GM19467 (cell line): ENCODE measurements around the gene DDX1.

Experiments used
- ATAC-seq: cut with Tn5 transposase; IDR thresholded peaks from one replicate; pipeline ENCODE4 v1.9.1; 2021; ENCODE audit warnings: mild to moderate bottlenecking, moderate library complexity; ENCODE audit not compliant: unreplicated experiment

Gene DDX1

DNA sequence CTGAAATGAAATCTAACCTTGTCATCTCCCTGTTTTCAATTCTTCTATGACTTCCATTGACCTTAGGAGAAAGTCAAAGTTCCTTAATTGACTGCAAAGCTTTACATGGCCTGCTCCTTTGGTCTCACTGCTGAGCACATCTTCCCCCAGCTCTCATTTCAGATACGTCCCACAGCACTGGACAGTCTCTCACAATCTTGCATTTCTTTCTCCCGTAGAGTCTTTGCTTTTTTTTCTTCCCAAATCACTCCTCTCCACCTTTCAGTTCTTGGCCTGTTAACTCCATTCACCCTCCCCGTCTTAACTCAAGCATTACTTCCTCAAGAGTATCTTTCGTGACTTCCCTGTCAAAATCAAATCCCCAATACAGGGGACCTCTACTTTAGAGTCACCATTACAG, 67.2 kb downstream of the DDX1 start:
- ATAC-seq = no peak

DNA sequence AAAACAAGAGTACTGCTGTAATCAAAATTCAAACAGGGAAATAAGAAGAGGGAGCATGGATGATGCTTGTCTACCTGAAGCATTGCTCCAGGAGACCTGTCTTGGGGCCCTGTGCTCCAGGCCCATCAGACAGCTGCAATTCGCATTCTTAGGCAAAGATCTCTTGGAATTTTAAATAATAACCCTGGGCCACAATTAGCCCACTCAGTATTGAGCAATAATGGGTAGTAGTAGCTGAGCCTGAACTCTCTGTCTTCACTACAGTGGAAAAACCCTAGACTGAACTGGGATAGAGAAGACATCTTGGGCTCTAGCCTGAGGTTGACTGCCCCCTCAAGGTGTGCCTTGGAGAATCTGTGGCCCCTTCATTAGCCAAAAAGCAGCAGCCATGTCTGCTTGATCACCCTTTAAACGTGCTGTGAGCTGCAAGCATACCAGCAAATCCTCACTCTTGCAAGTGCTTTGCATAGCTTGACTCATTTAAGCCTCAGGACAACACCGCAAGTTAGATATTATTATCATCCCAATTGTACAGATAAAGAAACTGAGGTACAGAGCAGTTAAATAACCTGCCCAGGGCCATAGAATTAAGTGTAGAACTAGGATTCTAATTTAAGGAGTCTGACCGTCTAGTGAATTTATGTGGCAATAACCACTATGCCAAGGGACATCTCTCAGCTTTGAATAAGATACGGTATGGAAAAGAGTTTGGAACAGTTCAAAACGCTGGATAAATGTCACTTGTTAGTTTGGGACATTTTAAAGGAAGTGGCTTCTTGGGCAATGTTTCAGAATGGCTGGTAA, 69.0 kb downstream of the DDX1 start:
- ATAC-seq = no peak

DNA sequence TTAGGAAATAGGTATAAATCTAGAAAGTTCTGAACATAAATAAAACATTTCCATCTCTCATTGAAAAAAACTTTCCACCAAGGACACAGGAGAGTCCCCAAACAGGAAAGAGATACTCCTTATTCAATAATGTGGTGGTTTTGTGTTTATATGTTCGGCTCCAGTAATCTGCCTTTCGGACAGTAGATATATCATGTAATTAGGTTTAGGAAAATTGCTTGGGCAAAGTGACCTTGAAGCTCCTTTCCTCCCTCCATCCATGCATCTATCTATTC, 69.6 kb downstream of the DDX1 start:
- no peak for ATAC-seq

DNA sequence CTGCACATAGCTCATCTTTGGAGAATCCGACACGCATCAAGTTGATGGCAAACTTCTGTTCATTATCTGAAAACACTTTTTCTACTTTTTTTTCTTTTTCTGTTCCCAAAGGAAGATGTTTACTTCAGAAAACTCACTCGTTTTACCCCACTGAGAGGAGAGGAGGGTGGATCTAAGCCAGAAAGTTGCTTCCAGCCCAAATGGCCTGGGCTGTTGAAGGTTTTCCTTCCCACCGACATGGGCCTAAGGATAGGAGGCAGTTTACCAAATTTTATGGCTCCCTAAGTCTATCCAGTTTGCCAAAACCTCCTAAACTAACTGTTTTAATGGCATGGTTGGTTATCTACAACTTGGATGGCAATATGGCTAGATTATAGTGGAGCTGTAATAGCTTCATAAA, 70.4 kb downstream of the DDX1 start:
- ATAC-seq = no peak

DNA sequence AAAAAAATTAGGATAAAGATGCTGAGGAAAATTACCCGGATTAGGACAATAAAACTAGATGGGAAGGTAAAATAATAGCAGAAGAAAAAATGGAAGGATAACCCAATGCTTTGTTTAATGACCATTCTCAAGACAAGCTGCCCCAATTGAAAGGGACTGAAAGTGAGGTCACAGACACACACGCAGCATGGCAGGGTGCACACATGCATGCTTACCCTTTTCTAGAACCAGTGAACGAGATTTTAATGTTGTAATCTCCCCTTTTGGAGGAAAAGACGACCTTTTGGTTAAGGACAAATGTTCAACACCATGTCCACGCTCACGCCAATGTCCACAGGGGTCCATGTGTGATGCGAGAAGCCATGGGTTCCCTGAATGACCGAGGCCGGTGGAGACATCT, 70.9 kb downstream of the DDX1 start:
- no peak for ATAC-seq

DNA sequence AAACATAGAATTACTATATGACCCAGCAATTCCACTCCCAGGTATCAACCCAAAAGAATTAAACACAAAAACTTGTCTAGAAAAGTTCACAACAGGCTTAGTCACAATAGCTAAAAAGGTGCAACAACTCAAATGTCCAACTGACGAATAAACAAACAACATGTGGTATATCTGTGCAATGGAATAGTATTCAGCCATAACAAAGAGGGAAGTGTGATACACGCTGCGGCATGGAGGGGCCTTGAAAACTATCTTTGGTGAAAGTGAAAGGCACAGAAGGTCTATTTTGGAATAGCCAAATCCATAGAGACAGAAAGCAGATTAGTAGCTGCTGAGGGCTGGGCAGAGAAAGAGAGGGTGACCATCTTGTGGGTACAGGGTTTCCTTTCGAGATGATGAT, 72.1 kb downstream of the DDX1 start:
- no peak for ATAC-seq

DNA sequence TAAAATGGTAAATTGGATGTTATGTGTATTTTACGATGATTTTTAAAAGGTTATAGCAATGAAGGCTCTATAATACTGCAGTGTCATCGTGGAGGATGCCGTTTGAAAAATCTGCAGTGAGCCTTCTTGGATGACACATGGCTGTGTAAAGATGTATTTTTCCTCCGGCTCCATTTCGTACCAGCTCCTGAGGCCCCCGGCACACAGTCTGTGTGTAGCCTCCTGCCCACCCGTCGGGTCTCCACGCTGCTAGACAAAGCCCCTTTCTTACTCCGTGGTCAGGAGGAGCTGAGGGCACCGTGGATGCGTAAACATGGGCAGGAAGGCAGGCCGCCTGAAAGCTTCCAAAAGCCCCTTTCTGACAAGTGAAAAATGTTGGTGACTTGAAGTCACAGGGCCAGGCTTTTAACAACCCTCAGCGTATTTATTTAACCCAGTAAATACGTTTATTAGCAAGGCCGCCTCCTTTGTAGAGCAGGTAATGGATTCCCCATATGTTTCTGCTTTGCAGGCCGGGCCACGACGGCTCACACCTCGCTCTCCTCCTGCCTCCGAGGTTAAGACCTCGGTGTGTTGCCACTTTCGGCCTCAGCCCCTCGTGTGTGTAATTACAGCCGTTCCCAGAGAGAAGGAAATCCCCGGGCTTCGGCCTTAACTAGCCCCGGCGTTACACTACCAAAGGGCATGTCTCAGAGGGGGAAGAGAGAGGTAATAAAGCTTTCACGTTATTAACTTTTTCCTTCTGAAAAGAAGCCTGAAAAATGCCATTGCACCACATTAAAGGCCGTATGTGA, 72.8 kb downstream of the DDX1 start:
- no peak for ATAC-seq

DNA sequence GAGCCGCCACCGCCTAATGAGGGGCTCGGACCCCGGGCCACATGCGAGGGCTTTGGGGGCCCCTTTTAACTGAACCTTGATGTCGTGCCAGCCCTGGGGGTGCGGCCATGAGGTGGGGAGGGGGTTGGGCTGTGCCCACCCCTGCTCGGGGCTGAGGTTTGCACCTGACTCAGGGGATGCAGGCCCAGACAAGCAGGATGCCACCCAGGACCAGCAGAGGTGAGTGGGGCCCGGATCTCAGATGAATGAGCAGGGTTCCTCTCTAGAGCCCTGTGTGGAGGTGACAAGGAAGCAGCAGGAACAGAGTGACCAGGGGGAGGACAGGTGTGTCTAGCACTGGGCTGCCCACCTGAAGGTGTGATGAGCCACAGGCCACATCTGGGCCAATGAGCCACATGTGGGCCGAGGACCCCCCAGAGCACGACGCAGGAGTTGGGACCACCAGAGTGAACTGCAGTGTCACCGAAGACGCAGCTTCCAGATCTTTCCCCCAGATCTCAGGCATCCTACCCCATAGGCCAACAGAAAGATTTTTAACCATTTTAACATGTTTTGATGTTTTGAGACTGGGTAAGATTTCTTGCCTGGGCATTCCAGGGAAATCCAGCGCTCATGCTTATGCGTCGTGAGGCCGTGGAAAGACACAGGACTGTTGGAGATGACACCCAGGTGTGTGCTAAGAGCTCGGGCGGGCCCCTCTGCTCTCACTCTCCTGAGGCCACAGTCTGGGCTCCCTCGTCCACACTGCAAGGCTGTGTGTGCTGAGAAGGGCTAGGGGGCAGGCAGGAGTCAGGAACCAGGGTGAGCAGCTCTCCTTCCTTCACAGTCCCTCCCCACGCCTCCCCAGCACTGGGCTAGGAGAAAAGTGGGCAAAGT, 73.6 kb downstream of the DDX1 start:
- no peak for ATAC-seq

DNA sequence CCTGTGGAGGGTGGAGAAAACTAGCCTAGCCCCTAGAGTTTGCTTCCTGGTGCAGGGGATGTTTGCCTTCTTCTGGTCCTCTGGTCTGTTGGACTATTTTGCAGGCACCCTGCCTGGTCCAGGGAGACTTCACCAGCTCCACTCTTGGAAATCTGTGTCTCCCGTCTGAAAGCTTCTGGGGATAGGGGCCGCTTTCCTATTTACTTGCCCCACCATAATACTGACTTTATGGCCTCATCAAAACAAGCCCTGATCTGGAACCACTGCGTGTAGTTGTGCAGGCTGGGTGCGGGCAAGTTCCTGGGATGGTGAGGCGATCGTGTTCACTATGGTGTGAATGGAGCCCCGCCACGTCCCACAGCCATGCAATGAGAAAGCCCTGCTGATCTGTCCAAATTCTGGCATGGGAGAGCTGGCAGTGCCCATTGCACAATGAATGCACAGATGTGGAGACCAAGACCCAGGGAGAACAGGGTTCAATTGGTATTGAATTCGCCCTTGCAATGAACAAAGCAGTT, 74.3 kb downstream of the DDX1 start:
- ATAC-seq = no peak

DNA sequence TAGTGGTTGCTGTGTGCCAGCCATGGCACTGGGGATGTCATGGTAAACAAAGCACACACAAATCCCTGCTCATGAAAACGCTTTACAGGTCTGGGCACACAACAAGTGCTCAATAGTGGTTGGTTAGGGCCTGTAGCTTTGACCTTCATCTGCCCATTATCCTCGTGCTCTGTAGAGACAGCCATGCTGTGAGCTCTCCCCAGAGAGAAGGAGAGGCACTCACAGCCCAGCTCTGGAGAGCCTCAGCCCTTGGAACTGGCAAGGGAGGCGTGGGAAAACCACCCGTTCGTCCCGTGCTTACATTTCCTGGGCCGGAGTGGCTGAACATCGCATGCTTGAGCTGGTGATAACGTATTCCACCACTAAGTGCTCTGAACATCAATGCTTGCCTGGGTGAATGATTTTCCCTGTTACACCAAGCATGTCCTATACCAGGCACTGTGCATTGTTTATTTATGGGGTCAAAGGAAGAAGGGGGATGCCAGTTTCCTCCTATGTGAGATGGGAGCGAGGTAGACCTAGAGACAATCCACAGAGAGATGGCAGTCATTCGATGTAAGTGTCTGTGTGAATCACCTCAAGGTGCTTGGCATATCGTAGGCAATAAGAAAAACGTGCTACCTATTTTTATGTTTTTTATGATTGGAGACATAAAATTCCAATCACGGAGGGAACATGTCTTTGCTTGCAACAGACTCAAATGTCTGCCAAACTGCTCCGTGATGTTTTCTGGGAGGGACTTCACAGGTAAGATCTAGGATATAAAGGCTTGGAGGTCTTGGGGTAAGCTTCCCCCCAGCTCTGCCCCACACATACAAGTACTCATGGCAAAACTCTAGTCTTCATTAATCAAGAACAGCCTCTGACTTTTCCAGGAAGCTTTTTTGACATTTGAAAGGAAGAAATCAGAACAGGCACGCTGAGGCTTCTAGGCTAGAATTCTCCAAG, 75.5 kb downstream of the DDX1 start:
- no peak for ATAC-seq

DNA sequence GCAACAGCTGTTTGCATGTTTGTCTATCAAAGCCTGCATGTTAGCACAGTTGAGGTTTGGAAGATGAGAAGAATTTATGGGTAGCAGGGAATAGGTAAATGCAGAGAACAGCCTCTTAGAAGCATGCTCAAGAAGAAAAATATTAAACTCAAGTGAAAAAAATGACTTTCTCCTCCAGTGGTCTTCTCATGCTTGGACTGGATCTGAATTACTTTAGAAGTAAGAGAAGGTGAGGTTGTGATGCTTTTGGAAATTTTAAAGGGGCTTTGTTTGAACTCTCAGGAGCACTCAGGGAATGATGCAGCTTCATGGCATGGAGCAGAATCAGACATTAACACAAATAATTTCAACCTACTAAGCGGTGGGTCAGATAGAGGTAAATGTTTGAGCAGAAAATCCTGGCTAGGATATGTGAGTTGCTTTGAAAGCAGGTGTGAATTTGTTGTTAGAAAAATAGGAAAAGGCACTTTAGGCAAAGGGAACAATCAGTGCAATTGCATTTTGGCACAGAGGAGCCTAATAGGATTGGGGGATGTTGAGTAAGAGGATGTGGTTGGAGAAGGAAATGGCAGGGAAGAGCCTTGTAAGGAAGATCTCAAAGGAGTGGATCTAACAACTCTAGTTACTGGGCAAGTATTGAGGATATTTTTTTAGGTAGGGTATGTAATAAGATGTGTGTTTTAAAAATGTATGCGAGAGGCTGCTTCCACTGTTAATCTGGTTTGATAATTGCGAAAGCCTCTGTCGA, 76.3 kb downstream of the DDX1 start:
- no peak for ATAC-seq

DNA sequence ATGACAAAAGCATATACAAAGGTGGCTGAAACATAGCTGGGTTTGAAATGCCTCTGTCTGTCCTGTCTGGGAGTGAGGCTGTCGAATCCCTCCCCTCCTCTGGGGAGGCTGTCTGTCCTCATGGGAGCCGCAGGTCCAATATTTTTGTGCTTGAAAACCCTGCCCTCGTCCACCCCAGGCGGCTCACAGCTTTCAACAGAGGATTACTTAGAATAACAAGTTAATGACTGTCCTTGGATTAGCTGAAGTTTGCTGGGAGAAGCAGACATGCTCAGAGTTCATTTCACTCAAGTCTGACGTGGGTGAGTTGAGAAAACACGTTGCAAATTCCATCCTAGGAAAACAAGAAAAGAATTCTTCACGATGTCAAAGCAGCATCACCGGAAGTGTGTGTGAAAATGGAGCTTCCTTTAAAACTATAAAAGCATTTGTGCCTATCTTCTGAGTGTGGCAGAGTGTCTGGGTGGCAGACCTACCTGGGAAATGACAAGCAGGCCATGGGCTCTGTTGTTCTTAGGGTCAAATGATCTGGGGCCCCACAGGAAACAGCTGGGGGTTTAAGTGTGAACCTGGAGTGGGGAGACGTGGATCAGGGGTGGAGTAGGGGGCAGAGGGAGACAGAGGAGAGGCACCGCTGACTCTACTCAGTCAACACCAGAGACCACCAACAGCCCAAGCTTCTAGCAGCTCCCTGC, 77.1 kb downstream of the DDX1 start:
- ATAC-seq = no peak

DNA sequence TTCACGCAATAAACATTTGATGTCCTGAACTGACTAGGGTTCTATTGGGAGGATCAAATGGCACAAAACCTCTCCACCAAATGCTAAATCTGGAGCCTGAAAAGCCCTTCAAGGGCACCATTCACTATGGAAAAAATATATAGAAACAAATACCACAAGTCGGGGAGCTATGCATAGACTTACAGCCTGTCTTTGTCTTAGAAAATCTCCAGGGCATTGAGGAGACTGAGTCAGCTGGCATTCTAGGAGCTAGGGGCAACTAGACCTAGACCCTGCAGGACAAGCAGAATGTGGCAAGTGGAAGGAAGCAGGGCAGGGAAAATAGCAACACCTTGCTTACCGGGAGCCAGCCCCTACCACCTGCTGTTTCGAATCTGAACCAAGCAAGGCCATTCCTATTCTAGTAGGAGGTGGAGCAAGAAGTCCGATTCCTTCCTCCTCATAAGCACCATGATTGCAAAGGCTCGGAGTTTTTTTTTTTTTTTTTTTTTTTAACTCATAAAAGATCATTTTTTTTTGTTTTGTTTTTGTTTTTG, 77.8 kb downstream of the DDX1 start:
- ATAC-seq = no peak

DNA sequence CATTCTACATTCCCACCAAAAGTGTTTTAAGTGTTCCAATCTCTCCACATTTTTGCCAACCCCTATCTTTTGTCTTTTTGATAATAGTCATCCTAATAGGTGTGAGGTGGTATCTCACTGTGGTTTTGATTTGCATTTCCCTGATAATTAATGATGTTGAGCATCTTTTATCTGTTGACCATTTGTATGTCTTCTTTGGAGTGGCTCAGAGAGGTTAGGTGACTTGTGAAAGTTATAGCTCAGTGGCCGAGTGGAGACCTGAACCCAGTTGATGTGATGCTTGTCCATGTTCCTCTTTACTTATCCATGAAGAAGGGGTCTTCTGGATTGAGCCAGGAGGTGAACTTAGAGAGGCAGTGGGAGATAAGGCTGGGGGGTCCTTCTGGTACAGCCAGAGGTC, 78.8 kb downstream of the DDX1 start:
- no peak for ATAC-seq

DNA sequence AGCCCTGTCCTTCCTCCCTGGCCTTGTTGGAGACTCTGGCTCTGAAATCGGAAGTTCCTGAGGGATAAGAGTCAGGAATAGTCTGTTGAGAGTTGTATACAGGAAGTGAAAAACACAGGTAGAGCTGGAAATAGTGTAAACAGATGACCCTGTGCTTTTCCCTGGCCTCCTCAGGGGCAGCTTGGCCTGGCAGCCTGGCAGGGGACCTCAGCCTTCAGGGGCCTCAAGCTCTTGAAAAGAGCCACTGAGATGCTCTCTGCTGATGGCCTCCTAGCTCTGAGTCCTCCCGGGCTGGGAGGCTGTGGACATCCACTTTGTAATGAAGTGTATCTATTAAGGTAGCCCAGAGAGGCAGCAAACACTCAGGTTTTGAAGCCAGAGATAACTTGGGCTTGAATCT, 79.3 kb downstream of the DDX1 start:
- ATAC-seq = no peak

DNA sequence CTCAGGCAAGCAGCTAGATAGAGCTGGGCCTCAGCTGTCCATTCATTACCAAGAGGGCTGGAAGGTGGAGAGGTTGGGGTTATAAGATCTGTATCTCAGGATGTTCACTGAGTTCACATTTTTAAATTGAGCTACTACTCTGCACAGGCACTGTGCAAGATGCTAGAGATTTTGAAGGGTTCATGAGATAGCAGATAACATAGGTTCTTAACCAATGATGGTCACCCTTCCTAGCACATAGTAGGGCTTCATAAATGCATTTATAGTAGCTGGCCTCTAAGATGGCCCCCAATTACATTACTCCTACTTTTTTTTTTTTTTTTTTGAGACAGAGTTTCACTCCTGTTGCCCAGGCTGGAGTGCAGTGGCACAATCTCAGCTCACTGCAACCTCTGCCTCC, 79.7 kb downstream of the DDX1 start:
- no peak for ATAC-seq

DNA sequence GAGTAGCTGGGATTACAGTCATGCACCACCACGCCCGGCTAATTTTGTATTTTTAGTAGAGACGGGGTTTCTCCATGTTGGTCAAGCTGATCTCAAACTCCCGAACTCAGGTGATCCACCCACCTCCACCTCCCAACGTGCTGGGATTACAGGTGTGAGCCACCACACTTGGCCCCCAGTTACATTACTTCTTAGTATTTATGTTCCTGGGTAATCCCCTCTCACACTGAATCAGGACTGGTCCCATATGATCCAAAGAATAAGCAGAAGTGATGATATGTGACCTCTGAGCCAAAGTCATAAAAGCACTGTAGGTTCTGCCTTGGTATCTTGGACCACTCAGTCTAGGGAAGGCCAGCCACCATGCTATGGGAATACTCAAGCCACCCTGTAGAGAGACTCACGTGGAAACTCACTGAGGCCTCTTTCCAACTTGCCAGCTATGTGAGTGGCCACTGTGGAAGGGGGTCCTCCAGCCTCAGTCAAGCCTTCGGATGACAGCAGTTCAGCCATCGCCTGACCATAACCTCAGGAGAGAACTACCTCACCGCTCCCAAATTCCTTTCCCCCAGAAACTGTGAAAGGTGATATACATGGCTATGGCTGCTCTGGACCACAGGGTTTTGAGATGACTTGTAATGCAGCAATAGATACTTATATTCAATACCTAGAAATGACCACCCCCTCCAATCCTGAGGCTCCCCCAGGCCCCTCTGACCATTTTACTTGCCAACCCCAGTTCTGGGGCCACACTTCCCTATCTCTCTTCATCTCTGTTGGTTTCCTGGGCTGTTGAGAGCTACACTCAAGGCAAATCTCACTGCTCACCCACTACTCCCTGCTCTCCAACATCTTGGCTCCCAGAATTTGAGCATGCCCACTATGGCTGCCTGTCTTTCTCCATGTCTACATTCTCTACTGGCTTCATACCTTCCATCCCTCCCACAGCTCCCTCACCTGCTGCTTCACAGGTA, 80.5 kb downstream of the DDX1 start:
- no peak for ATAC-seq
